ENCODE results near the gene FBXO3. TPM values are rescaled to one million over a fixed set of nuclear protein-coding genes. Genes with fewer than 3 reads are reported as not detected.

The FBXO3 gene
- total and polyA plus RNA-seq, 2 of the 8 experiments (the other 6 are each of a cell fraction or from before 2014, with no cell fraction given): 15.9 to 25.7 TPM

DNA sequence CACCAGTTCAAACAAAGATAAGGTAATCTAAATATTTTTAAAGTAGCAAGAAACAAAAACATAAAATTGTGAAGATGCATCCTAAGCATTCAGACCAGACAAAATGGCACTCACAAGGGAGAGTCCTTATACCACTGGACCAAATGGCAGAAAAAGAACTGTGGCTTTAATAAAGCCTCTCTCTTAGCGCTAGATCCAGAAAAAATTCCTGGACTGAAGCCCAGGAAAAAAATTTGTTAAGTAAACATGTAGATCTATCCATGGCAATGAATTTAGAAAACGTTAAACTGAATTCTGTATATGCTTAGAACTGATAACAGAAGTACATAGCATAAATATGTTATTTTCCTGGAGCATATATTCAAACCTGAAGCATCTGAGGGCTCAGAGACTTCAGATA, 26.3 kb downstream of the FBXO3 start (continued):
- no peak for TF ChIP-seq EGR1 (IDR thresholded peaks at IDR 0.05; ENCODE audit: borderline replicate concordance, low read depth, low read length)
- no peak for TF ChIP-seq BACH1 (IDR thresholded peaks at IDR 0.05; ENCODE audit: low read length)
- no peak for TF ChIP-seq EZH2 (IDR thresholded peaks at IDR 0.05; ENCODE audit: low read depth, low read length, severe bottlenecking)
- TF ChIP-seq HDAC6 (IDR thresholded peaks at IDR 0.05; ENCODE audit: low read depth, low read length): no peak

Data from H1 (cell line).